IPS DF 4.7 (cell line): ENCODE data around the gene FMOD.
"Not testable (repeated sequence)": the region's sequence is repeated elsewhere in the genome, so short reads cannot be mapped to it uniquely, and the experiment has no call there.

Experiments used
- DNase-seq: peaks from one replicate; pipeline ENCODE4 v3.0.0-alpha.2; 2013; ENCODE audit warnings: low spot score; ENCODE audit errors: extremely low read depth

The FMOD gene

DNA sequence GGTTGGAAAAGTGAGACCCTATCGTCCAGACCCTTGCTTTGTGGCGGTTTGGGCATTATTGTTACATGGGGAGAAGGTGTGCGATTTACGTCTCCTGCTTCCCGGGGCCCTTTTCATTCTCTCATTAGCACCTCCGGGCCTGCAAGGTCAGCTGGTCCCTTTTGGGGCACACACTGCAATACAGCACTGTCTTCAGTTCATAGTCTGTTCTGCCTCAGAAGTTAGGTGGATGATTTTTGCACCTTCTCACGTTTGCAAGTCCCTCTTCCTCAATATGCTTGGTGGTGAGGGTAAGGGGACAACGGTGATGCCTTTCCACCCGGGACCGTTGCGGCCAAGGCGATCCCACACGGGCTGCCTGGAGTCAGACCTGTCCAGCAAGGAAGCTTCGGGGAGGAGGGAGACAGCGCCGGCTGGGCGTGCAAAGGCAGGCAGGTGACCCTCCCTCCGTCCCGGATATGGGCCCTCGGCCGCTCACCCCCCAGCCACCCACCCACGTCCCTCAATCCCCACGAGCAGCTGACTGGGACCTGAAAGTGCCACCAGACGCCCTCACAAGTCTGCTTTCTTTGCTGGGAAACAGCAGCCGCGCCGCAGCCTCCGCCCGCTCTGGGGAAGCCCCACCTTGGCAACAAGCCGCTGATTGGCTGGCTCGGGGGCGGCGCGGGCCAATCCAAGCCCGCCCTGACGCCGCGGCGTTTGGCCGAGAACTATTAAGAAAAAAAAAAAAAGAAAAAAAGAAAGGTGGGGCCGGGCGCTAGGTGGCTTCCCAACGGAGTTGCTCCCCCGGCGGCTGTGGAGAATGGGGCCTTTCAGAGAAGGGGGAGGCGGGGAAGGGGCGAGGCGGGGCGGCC is 23.9 kb downstream of the FMOD start:
- DNase-seq = no peak

DNA sequence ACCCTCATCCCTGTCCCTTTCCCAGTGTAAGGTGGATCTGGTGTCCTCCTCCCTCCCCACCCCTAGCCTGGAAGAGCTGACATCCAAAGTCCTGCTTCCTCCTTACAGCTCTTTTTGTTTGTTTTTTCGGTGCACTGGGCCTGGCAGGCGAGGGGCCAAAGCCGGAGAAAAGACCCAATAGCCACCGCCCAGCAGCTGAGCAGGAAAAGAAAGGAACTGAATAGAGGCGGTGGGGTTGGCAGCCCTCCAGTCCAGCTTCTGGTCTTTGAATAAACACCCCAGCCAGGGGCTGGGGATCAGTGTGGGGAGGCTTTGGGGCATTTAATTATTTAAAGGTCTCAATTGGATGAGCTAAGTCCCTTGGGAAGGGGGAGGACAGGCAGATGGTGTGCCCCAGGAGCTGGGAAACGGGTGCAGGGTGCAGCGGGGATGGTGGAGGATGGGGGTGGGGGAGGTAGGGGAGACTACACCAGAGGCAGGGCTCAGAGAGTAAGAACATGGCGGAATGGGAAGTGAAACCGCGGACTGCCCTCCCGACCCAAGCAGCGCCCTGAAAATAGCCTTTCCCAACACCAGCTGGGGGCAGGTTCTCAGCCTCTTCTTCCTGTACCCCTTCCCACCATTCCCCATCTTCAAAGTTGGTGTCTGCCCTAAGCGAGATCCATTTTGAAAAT is 25.4 kb downstream of the FMOD start:
- no peak for DNase-seq

DNA sequence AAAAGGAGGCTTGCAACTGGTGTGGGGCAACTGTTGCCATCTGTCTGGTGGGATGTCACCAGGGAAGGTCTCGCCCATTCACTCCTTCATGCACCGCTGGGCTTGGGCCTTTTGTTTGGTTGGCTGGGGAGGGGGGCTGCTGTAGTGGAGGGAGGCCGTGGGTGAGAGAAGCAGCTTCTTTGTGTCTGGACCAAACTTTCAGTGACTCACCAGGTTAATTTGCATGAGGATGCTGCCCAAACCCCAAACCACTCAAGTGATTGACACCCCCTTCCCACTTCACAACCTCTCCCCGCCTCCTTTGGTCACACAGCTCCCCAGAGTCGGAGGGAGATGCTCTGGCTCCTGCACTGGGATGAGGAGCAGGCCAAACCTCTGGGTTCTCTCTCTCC is 25.9 kb downstream of the FMOD start:
- no peak for DNase-seq

DNA sequence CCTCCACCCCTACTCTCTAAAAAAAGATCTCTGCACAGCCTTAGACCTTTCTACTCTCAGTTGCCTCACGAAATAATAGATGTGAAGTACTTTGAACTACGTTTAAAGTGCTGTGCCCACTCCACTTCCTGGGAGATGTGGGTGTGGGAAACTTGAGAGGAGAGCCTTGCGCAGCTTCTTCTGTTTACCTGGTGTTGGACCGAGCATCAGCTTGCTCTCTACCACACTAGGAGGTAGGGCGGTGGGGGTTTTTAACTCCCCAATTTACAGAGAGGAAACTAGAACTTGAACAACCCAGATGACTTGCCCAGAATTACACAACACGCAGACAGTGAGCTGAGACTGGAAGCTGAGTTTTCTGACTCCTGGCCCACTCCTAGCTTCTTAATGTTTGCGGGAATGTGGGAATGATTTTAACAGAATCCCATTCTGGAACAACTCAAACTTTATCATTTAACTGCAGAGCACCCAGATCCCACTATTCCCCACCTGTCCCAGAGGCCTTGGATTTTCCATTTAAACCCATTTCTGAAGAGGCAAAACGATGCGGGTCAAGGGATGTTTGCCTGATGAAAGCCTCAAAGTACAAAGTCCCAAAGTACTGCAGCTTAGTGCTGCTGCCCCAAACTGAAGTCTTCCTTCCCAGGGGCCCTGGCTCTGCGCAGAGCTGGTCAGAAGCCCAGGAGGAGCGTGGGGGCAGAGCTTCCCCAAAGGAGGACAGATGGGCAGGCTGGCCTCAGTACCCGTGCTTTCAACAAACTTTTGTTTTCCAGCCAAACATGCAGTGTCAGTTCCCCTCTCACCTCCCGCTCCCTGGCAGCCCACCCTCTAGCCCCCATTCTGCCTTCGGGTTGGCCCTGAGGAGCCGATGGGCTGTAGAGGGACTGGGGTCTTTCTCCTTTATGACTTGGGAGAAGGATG is 26.6 kb downstream of the FMOD start:
- DNase-seq = no peak

DNA sequence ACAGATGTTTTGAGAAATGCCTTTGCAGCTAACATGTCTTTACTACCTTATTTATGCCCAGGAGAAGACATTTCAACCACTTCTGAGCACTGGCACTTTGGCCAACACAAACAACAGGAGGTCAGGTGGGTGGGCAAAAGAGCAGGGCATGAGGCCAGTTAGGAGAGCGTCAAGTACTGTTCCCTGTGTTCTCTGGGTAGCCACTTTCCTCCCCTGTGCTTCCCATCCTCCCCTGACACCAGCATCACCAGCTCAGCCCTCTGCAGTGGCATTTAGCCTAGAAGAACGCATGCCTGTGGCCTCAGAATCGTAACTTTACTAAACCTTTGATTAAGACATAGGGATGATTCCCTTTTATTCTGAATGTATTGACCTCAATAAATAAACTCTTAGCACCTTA is 27.3 kb downstream of the FMOD start:
- DNase-seq = no peak

DNA sequence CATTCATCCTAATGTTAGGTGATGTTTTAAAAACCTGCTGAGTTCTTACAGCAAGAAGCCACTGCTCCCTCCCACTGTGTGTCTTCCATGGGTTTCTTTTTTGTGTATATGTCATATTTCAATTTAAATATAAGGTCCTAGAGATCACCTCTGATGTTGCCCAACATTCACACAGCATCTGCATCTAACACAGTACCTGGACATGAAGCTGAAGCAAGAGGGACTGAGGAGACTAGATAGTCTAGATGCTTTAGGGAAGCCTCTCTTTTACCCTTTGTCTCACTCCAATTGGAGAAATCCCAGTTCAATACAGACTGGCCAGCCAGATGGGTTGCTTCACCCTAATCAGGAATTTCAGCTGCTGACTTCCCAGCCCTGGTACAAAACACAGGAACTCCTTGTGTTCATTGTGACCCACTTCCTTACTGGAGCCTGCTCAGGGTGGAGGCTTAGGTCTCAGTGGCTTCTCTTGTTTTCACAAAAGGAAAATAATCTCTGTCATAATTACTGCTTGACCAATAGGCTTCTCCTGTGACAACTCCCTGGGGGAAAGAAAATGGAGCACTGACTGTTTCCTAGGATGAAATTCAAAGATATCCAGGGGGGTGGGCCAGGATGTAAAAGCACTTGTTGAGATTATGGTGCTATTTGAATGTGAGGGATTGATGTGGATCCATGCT is 28.3 kb downstream of the FMOD start:
- DNase-seq = no peak

DNA sequence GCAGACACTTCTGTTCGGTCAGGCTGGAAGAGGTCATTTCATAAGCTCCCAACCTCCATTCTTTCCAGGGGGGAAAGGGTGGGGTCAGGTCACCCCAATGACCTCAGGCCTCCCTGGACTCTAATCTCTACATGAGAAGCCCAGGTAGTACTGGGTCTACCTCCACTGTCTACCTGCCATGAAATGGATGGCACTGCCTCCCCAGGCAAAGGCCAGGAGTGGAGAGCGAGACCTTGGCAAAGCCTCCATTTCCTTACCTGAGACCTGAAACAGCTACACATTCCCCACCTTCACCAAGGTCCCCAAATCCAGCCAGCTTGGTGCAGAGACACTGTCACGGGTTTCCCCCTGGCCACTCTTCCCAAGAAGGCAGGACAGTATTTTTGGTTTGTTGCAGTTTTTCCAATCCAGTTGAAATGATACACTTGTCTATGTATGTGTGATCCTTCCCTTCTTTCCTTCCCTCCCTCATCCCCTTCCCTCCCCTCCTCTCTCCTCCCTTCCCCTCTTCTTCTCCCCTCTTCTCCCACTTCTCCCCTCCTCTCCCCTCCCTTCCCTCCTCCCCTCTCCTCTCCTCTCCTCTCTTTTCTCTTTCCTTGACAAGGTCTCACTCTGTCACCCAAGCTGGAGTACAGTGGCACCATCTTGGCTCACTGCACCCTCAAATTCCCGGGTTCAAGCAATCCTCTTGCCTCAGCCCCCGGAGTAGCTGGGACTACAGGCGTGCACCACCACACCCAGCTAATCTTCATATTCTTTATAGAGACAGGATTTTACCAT is 29.5 kb downstream of the FMOD start:
- DNase-seq = no peak

DNA sequence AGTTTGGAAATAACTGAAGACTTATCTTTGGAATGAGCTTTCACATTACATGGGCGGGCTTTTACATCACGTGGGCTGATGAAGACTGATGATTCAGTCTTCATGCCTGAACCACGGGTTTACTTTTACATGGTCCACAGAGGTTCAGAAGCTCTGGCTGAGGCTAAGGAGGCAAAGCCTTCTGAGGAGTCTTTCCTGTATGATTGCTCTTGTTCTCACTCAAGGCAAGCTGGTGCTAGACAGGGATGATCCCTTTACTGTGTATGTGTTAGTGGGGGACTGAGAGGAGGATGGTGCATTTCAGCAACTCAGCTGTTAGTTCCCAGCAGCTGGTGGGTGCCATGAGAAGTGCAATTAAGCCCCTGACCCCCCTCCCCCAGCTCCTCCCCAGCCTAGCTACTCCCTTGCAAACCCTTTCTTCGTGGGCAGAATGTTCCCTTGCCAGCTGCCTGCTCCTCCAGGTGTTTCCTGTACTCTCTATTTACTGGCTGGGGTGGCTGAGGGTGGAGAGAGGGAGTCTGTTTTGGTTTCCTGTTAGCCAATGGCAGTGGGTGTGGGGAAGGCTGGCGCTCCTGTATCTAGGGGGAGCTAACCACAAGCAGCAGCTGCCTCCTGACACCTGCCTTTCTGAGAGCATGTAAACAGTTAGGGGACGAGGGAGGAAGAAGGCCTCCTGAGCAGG is 30.2 kb downstream of the FMOD start:
- DNase-seq = no peak

DNA sequence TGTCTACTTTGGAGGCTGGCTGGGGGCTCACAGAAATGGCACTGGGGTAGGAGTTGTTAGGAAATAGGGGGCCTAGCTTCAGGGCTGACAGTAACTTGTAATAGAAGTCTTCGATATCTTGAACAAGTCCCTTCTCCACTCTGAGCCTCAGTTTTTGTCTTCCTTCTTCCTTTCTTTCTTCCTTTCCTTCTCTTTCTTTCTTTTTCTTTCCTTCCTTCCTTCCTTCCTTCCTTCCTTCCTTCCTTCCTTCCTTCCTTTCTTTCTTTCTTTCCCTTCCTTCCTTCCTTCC is 32.7 kb downstream of the FMOD start:
- no peak for DNase-seq

DNA sequence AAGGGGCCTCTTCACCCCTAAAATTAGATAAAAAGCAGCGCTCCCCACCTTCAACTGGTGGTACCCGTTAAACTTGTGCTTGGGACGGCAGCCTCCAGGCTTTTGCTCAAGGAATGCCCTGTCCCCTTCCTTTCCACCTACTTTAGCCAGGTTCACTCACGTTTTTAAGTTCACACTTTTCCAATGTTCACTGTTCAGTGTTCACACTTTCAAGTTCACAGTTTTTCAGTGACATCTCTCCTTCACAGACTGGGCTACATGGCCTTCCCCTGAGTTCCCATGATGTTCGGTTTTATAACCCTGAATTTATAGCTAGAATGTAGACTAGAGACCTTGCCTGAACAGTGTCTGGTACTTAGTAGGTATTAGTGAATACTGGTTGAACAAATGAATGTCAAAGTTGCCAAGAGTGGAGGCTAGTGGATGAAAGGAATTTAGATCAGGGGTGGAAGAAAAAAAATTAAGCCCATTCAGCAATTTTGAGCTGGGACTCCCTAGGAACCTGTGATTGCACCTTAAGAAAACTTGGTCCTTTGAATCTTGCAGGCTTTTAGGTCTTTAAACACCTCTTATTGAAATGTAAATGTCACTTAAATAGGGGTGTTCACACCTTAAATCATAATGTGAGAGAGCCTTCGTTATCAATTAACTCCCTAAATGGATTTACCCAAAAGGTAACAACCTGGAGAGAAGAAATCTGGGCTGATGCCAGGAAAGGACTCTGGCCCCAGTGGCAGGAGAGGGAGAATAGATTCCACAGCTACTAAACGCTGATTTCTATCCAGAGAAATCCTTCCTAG is 33.3 kb downstream of the FMOD start:
- DNase-seq = no peak

DNA sequence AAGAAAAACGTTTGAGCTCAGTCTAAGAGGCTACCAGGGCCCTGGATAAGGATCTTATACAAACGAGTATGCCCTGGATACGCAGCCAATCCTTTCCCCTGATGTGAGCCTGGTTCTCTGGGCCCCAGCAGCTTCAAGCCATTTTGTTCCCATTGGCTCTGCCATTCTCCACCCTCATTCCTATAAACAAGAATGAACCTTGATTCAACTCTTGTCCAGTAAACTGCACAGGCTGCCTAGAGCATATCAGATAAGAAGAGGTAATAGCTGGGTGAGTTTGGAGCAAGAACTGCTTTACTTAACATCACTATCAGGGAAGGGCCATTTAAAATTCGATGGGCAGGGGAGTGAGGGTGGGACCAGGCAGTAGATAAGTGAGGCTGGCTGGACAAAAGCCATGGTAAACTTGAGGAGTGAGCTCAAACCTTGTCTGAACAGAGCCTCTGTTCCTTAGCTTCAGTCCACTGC is 34.3 kb downstream of the FMOD start:
- DNase-seq = no peak

DNA sequence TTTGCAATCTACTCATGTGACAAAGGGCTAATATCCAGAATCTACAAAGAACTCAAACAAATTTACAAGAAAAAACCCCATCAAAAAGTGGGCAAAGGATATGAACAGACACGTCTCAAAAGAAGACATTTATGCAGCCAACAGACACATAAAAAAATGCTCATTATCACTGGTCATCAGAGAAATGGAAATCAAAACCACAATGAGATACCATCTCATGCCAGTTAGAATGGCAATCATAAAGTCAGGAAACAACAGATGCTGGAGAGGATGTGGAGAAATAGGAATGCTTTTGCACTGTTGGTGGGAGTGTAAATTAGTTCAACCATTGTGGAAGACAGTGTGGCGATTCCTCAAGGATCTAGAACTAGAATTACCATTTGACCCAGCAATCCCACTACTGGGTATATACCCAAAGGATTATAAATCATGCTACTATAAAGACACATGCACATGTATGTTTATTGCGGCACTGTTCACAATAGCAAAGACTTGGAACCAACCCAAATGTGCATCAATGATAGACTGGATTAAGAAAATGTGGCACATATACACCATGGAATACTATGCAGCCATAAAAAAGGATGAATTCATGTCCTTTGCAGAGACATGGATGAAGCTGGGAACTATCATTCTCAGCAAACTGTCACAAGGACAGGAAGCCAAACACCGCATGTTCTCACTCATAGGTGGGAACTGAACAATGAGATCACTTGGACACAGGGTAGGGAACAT is 36.7 kb downstream of the FMOD start:
- not testable (repeated sequence) for DNase-seq

DNA sequence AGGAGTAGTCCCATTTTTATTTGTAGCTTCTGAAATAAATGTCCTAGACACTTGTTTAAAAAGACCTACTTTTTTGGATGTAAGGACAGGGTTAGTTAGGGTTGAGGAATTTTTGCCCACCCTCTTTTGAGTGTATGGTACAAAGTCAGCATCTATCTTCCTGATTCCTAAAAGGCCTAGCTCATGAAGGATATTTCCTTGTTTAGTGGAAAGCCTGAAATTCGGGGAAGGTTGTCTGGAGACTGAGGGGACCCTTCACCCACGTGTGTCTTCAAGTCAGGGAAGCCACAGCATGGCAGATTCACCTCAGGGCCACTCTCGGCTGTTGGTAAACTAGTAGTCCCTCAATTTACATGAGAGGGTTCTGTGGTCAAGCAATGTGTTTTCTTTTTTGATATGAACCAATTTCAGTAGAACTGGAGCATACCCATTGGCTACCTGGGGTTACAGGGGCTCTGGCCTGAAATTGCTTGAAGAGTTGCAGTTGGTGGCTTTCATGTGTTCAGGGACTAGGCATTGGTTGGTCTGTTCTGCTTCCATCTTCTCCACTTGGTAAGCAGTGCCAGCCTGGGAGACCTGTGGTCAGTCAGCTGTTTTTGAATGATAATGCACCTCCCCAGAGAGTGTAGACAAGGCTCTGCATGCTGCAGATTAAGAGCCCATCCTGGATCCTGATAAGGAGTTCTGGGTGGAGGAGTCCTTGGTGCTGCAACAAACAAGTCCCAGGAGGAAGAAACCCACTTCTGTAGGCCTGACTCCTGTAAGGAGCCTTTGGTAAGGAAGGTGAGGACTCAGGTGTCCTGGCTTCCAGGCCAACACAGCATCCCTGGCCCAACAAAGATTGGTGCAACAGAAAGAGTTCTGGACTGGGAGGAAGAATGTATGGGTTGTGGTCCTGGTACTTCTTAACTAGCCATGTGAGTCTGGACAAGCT is 39.3 kb downstream of the FMOD start:
- DNase-seq = no peak

DNA sequence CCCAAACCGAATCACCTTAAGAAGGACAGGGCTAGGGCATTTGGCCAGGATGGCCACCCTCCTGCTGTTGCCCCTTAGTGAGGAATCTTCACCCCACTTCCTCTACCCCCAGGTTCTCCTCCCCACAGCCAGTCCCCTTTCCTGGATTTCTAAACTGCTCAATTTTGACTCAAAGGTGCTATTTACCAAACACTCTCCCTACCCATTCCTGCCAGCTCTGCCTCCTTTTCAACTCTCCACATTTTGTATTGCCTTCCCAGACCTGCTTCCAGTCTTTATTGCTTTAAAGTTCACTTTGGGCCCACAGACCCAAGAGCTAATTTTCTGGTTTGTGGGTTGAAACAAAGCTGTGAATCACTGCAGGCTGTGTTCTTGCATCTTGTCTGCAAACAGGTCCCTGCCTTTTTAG is 42.0 kb downstream of the FMOD start:
- DNase-seq = no peak

DNA sequence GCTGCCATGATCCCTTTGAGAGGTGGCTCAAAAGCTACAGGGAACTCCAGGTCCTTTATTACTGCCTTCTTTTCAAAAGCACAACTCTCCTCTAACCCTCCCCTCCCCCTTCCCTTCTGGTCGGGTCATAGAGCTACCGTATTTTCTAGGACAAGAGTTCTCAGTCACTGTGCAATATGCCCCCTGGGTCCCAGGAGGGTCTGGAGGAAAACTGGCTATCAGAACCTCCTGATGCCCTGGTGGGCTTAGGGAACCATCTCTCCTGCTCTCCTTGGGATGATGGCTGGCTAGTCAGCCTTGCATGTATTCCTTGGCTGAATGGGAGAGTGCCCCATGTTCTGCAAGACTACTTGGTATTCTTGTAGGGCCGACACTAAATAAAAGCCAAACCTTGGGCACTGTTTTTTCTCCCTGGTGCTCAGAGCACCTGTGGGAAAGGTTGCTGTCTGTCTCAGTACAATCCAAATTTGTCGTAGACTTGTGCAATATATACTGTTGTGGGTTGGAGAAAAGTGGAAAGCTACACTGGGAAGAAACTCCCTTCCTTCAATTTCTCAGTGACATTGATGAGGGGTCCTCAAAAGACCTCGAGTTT is 42.5 kb downstream of the FMOD start:
- DNase-seq = no peak

DNA sequence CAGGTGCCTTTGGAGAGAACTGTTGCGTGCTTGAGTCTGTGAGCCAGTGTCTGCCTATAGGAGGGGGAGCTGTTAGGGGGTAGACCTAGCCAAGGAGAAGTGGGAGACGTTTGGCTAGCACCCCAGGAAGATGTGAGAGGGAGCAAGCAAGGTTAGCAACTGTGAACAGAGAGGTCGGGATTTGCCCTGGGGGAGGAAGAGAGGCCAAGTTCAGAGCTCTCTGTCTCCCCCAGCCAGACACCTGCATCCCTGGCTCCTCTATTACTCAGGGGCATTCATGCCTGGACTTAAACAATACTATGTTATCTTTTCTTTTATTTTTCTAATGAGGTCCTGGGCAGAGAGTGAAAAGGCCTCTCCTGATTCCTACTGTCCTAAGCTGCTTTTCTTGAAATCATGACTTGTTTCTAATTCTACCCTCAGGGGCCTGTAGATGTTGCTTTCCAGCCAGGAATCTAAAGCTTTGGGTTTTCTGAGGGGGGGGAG is 43.2 kb downstream of the FMOD start:
- DNase-seq = no peak

DNA sequence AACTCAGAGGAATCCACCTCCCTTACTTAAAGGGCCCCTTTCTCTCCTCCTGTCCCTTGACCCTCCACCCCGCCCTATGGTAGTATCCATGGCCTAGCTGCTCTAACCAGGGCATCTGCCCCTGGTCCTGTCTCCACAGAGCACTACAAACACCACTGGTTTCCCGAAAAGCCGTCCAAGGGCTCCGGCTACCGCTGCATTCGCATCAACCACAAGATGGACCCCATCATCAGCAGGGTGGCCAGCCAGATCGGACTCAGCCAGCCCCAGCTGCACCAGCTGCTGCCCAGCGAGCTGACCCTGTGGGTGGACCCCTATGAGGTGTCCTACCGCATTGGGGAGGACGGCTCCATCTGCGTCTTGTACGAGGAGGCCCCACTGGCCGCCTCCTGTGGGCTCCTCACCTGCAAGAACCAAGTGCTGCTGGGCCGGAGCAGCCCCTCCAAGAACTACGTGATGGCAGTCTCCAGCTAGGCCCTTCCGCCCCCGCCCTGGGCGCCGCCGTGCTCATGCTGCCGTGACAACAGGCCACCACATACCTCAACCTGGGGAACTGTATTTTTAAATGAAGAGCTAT is 43.9 kb downstream of the FMOD start:
- DNase-seq = no peak
